Cerebellar cortex (tissue), 1 donor: ENCODE data around the gene NAAA.
"Not testable (repeated sequence)": the region's sequence is repeated elsewhere in the genome, so short reads cannot be mapped to it uniquely, and the experiment has no call there.

ENCODE experiments used
- DNase-seq: peaks from one replicate; pipeline ENCODE4 v3.0.0-alpha.2; 2015; ENCODE audit warnings: low spot score

The NAAA gene

GRCh38 chr4:75919920-75920319, 20.9 kb downstream of the NAAA start:
- DNase-seq: peak; percentile 43

- peak; percentile 38 for DNase-seq
Observed at GRCh38 chr4:75916091-75916661, 24.6 kb downstream of the NAAA start.

GRCh38 chr4:75912968-75913367, 27.8 kb downstream of the NAAA start:
- no peak for DNase-seq

- not testable (repeated sequence) for DNase-seq
Observed at GRCh38 chr4:75910831-75911230, 30.0 kb downstream of the NAAA start.

GRCh38 chr4:75909405-75909804, 31.4 kb downstream of the NAAA start:
- DNase-seq: no peak

GRCh38 chr4:75908555-75908954, 32.3 kb downstream of the NAAA start:
- DNase-seq: no peak

GRCh38 chr4:75907966-75908365, 32.8 kb downstream of the NAAA start:
- DNase-seq: no peak

GRCh38 chr4:75904076-75904475, 36.7 kb downstream of the NAAA start:
- DNase-seq: no peak

GRCh38 chr4:75902352-75902751, 38.5 kb downstream of the NAAA start, which contains the start of gene PPEF2:
TSS of gene PPEF2 (minus strand) at chr4:75902452. CDS start at chr4:75896325, 6,127 bp downstream.
- DNase-seq: no peak

- no peak for DNase-seq
Observed at GRCh38 chr4:75898536-75898935, 42.3 kb downstream of the NAAA start.

- peak; percentile 22 for DNase-seq
Observed at GRCh38 chr4:75895744-75896314, 45.0 kb downstream of the NAAA start.

GRCh38 chr4:75892508-75892907, 48.3 kb downstream of the NAAA start:
- no peak for DNase-seq

GRCh38 chr4:75891611-75892010, 49.2 kb downstream of the NAAA start:
- no peak for DNase-seq

- no peak for DNase-seq
Observed at GRCh38 chr4:75889537-75890199, 51.1 kb downstream of the NAAA start.

- no peak for DNase-seq
Observed at GRCh38 chr4:75886104-75886503, 54.7 kb downstream of the NAAA start.

- no peak for DNase-seq
Observed at GRCh38 chr4:75881476-75881875, 59.3 kb downstream of the NAAA start.

GRCh38 chr4:75880278-75880677, 60.5 kb downstream of the NAAA start:
- DNase-seq: no peak

- DNase-seq: no peak
Observed at GRCh38 chr4:75878246-75878756, 62.5 kb downstream of the NAAA start.

- no peak for DNase-seq
Observed at GRCh38 chr4:75876218-75876617, 64.6 kb downstream of the NAAA start.

GRCh38 chr4:75869100-75869499, 71.7 kb downstream of the NAAA start:
- DNase-seq: no peak

GRCh38 chr4:75867130-75867529, 73.7 kb downstream of the NAAA start:
- DNase-seq: no peak
